Activated CD4-positive, alpha-beta T cell treated with anti-CD3 and anti-CD28 coated beads for 48 hours (primary cell): ENCODE data around the gene FFAR3.
"Not testable (repeated sequence)": the region's sequence is repeated elsewhere in the genome, so short reads cannot be mapped to it uniquely, and the experiment has no call there.

Source experiments
- DNase-seq: peaks from one replicate; pipeline ENCODE4 v3.0.0-alpha.2; 2020

FFAR3 gene

GRCh38 chr19:35351411-35352176 is 6.7 kb upstream of the FFAR3 start:
- DNase-seq, result no peak

GRCh38 chr19:35352177-35352447 is 6.1 kb upstream of the FFAR3 start:
- DNase-seq, result no peak

- DNase-seq, result peak; percentile 84
Observed at GRCh38 chr19:35352448-35353304, 5.6 kb upstream of the FFAR3 start.

- no peak for DNase-seq
Observed at GRCh38 chr19:35353635-35354034, 4.6 kb upstream of the FFAR3 start.

- DNase-seq, result no peak
Observed at GRCh38 chr19:35354898-35355297, 3.4 kb upstream of the FFAR3 start.

DNA sequence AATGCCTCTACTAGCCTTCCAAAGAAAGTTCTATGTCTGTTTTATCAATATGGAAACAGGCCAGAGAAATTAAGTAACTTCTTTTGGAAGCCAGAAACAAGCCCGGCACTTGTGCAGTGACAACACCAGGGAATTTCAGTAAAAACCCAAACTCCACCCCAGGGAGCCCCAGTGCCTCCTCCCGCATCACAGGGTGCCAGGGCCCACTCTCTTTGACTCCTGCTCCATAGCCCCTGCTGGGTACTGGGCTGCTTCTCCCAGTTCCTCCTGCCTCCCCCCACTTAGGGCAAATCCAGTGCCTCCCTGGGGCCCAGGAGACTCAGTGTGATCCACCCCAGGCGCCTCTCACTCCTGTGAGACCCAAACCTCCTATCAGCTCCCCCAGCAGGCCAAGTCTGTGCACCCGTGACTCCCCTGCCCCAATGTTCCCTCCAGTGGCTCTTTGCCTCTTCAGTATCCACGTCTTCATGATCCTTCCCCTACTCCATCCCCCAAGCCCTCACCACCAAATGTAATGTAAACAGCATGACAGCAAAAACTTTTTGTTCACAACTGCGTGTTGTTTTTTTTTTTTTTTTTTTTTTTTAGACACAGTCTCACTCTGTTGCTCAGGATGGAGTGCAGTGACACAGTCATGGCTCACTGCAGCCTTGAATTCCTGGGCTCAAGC is 2.3 kb upstream of the FFAR3 start:
- no peak for DNase-seq

DNA sequence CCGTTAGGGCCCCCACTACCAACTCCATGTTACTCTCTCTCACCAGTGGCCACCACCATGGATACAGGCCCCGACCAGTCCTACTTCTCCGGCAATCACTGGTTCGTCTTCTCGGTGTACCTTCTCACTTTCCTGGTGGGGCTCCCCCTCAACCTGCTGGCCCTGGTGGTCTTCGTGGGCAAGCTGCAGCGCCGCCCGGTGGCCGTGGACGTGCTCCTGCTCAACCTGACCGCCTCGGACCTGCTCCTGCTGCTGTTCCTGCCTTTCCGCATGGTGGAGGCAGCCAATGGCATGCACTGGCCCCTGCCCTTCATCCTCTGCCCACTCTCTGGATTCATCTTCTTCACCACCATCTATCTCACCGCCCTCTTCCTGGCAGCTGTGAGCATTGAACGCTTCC is 574 bp downstream of the FFAR3 start:
- not testable (repeated sequence) for DNase-seq

GRCh38 chr19:35359395-35359794 is 1.1 kb downstream of the FFAR3 start:
- not testable (repeated sequence) for DNase-seq

DNA sequence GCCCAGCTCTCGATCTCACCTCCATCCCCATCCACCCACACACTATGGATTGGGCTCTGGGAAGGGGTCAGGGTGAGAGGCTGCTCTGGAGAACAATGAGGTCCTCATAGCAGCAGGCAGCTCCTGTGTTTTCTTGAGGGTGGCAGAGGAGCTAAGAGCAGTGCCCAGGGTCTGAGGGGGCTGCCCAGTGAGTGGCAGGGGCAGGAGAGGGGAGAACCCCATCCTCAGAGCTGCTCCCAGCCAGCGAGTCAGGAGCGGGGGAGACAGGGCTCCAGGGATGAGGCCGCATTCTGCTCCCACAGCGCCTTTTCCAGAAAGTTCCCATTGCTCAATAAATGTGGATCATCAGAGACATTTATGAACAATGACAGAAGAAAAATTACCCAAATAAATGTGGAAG is 1.8 kb downstream of the FFAR3 start:
- DNase-seq, result not testable (repeated sequence)

- DNase-seq, result no peak
Observed at GRCh38 chr19:35360880-35361420, 2.7 kb downstream of the FFAR3 start.

- no peak for DNase-seq
Observed at GRCh38 chr19:35362261-35363000, 4.2 kb downstream of the FFAR3 start.

GRCh38 chr19:35363001-35363590 is 4.8 kb downstream of the FFAR3 start:
- DNase-seq, result no peak

DNA sequence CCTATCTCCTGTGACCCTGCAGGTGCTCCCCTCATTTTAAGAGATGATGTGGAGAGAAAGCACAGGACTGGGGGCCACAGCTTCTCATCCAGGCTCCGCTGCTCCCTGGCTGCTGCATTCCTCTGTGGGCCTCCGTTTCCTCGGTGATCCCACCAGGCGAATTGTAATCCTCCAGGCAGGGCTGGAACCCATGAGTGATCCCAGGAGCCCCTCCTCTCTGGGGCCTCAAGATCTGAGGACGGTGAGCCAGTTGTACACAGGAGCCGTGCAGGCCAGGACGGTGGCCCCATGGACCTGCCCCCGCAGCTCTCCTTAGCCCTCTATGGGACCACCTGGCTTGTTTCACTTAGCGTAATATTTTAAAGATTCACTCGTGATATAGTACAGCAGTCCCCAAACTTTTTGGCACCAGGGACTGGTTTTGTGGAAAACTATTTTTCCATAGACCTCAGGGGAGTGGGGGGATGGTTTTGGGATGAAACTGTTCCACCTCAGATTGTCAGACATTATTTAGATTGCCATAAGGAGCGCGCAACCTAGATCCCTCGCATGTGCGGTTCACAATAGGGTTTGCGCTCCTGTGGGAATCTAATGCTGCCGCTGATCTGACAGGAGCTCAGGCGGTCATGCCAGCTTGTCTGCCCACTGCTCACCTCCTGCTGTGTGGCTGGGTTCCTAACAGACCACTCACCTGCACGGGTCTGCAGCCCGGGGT is 5.6 kb downstream of the FFAR3 start:
- DNase-seq, result no peak

GRCh38 chr19:35365303-35365702 is 7.0 kb downstream of the FFAR3 start:
- DNase-seq, result no peak

DNA sequence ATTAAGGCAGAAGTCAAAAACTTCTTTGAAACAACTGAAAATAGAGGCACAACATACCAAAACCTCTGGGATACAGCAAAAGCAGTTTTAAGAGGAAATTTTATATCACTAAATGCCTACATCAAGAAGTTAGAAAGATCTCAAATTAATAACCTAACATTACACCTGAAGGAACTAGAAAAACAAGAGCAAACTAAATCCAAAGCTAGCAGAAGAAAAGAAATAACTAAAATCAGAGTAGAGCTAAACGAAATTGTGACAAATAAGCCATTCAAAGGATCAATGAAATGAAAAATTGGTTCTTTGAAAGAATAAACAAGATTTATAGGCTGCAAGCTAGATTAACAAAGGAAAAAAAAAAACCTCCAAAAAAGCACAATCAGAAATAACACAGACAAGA is 10.1 kb downstream of the FFAR3 start:
- no peak for DNase-seq

DNA sequence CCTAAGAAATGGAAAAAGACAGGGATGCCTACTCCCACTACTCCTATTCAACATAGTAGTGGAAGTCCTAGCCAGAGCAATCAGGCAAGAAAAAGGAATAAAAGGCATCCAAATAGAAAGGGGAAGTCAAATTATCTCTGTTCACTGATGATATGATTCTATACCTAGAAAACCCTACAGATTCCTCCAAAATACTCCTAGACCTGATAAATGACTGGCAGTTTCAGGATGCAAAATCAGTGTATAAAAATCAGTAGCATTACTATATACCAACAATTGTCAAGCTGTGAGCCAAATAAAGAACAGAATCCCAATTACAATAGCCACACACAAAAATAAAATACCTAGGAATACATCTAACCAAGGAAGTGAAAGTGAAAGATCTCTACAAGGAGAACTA is 11.3 kb downstream of the FFAR3 start:
- no peak for DNase-seq

DNA sequence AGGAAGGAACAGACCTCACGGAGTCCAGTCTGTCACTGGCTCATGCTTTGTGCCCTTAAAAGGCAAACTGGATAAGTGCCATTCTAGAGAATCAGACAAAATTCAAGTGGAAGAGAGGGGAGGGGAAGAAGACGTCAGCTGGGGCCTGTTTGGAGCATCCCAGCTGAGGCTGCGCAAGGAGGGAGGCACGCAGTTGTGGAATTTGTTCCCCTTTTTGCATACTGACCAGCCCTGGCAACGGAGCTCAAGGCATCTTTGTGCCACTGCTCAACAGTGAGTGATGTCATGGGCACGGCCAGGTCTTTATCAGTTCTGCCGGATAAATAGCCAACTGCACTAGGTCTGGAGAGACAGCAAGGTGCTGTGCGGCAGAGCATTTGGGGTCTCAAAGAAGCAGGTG is 12.5 kb downstream of the FFAR3 start, which contains the start of gene GPR42:
Gene GPR42 (plus strand): TSS at position 347 of the 400 bp plus-strand sequence. CDS start 292 bp downstream, outside the sequence.
- no peak for DNase-seq

GRCh38 chr19:35373492-35373891 is 15.2 kb downstream of the FFAR3 start:
- no peak for DNase-seq

GRCh38 chr19:35374031-35374430 is 15.8 kb downstream of the FFAR3 start:
- DNase-seq, result not testable (repeated sequence)

DNA sequence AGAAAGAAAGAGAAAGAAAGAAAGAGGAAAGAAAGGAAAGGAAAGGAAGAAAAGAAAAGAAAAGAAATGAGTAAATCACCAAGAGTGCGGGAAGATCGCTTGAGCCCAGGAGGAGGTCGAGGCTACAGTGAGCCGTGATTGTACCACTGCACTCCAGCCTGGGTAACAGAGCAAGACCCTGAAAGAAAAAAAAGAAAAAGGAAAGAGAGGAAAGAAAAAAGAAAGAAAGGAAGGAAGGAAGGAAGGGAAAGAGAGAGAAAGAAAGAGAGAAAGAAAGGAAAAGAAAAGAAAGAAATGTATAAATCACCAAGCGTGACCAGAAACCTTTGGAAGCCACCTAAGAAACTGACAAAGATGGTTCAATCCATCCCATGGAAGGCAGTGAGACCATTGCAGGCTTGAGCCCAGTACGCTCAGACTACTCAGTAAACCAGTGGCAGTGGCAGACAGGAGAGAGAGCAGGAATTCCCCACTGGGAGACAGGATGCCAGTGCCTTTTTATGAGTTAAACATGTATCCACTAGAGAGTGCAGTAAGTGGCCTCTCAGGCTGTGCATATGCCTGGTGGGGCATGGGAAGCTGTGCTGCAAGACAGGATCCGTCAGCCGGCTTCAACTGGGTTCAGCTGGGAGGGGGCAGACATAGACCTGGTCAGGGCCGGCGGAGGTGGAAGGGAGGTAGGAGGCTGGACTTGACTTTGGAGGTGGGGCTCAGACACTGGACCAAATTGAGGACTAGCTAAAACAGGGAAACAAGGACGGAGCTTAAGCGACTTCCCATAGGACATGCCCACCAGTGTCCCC is 17.4 kb downstream of the FFAR3 start:
- no peak for DNase-seq

DNA sequence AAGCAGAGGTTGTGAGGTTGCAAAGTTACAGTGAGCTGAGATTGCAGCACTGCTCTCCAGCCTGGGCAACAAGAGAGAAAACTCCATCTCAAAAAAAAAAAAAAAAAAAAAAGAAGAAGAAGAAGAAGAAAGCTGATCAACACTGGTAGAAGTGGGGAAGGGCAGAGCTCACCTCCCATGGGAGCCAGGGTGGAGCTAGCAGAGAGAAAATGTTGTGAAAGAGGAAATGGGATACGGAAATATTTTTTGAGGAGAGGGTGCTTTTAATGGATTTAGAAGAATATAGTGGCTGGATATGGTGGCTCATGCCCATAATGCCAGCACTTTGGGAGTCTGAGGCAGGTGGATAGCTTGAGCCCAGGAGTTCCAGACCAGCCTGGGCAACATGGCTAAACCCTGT is 19.4 kb downstream of the FFAR3 start:
- no peak for DNase-seq
